HUES48 (cell line): ENCODE measurements around the gene NFKBIB.
"Not testable (repeated sequence)": the region's sequence is repeated elsewhere in the genome, so short reads cannot be mapped to it uniquely, and the experiment has no call there.

ENCODE experiments used
- H3K27ac ChIP-seq: one replicate; pipeline ENCODE4 v1.7.0; 2013; ENCODE audit warnings: low read depth, low read length, inconsistent platforms
- H3K27me3 ChIP-seq: 2 replicates; pipeline ENCODE4 v1.6.1; 2013; ENCODE audit warnings: mild to moderate bottlenecking, low read length; ENCODE audit not compliant: control insufficient read depth, insufficient read depth
- H3K36me3 ChIP-seq: 2 replicates; pipeline ENCODE4 v1.6.1; 2013; ENCODE audit warnings: low read length; ENCODE audit not compliant: control insufficient read depth, insufficient read depth
- H3K4me1 ChIP-seq: 2 replicates; pipeline ENCODE4 v1.6.1; 2013; ENCODE audit warnings: mild to moderate bottlenecking, low read length; ENCODE audit not compliant: control insufficient read depth, insufficient read depth
- H3K4me3 ChIP-seq: 2 replicates; pipeline ENCODE4 v1.5.1; 2013; ENCODE audit warnings: mild to moderate bottlenecking, low read depth, low read length
- H3K9ac ChIP-seq: 2 replicates; pipeline ENCODE4 v1.6.1; 2013; ENCODE audit warnings: mild to moderate bottlenecking, low read depth, low read length, moderate library complexity
- H3K9me3 ChIP-seq: 2 replicates; pipeline ENCODE4 v1.6.1; 2013; ENCODE audit warnings: low read length; ENCODE audit not compliant: control insufficient read depth, insufficient read depth

NFKBIB gene

GRCh38 chr19:38861368-38861767, 38.4 kb upstream of the NFKBIB start:
- peaks cover 5% of the 10 kb centered on the region; the same call in 1 of the 2 replicates for H3K9me3 ChIP-seq
- H3K27me3 ChIP-seq, result no peaks in the 10 kb centered on the region
- no peak overlapping the region for H3K27ac ChIP-seq
- H3K4me3 ChIP-seq, result no peak overlapping the region
- no peaks in the 10 kb centered on the region for H3K4me1 ChIP-seq
- no peaks in the 10 kb centered on the region for H3K36me3 ChIP-seq
- no peak overlapping the region for H3K9ac ChIP-seq

GRCh38 chr19:38862321-38863059, 37.3 kb upstream of the NFKBIB start:
- H3K4me1 ChIP-seq, result no peaks in the 10 kb centered on the region
- no peaks in the 10 kb centered on the region for H3K9me3 ChIP-seq
- H3K4me3 ChIP-seq, result no peak overlapping the region
- no peaks in the 10 kb centered on the region for H3K36me3 ChIP-seq
- H3K27ac ChIP-seq, result no peak overlapping the region
- H3K9ac ChIP-seq, result no peak overlapping the region
- H3K27me3 ChIP-seq, result no peaks in the 10 kb centered on the region

GRCh38 chr19:38867171-38867780, 32.5 kb upstream of the NFKBIB start:
- no peak overlapping the region for H3K4me3 ChIP-seq
- no peak overlapping the region for H3K27ac ChIP-seq
- no peaks in the 10 kb centered on the region for H3K9me3 ChIP-seq
- H3K27me3 ChIP-seq, result peaks cover 9% of the 10 kb centered on the region
- no peak overlapping the region for H3K9ac ChIP-seq
- H3K4me1 ChIP-seq, result peaks cover 8% of the 10 kb centered on the region; the same call in 1 of the 2 replicates
- no peaks in the 10 kb centered on the region for H3K36me3 ChIP-seq

- Histone ChIP-seq H3K9ac (no peak overlapping the region), H3K27ac (no peak overlapping the region), H3K4me3 (no peak overlapping the region), H3K4me1 (peaks cover 8% of the 10 kb centered on the region; the same call in 1 of the 2 replicates), H3K9me3 (no peaks in the 10 kb centered on the region), H3K27me3 (peaks cover 9% of the 10 kb centered on the region), H3K36me3 (no peaks in the 10 kb centered on the region)
These were observed 31.2 kb upstream of the NFKBIB start for GRCh38 chr19:38868551-38868950.

- Histone ChIP-seq H3K9ac (no peak overlapping the region), H3K4me1 (peaks cover 8% of the 10 kb centered on the region; the same call in 1 of the 2 replicates), H3K27me3 (peaks cover 9% of the 10 kb centered on the region), H3K27ac (no peak overlapping the region), H3K9me3 (no peaks in the 10 kb centered on the region), H3K4me3 (peak overlapping the region; percentile 51), H3K36me3 (no peaks in the 10 kb centered on the region)
These were observed 30.5 kb upstream of the NFKBIB start for GRCh38 chr19:38869160-38869835.

- Histone ChIP-seq H3K4me3 (peak overlapping the region; percentile 51), H3K27me3 (peaks cover 9% of the 10 kb centered on the region), H3K27ac (no peak overlapping the region), H3K9ac (no peak overlapping the region), H3K36me3 (no peaks in the 10 kb centered on the region), H3K9me3 (no peaks in the 10 kb centered on the region), H3K4me1 (peaks cover 8% of the 10 kb centered on the region; the same call in 1 of the 2 replicates)
These were observed 29.7 kb upstream of the NFKBIB start for GRCh38 chr19:38869836-38870607.

GRCh38 chr19:38870612-38871011, 29.2 kb upstream of the NFKBIB start:
- Histone ChIP-seq H3K36me3 (no peaks in the 10 kb centered on the region), H3K9ac (no peak overlapping the region), H3K4me3 (no peak overlapping the region), H3K4me1 (peaks cover 8% of the 10 kb centered on the region; the same call in 1 of the 2 replicates), H3K9me3 (no peaks in the 10 kb centered on the region), H3K27ac (no peak overlapping the region), H3K27me3 (peaks cover 9% of the 10 kb centered on the region)

- H3K4me3 ChIP-seq, H3K36me3 ChIP-seq, H3K9ac ChIP-seq, H3K9me3 ChIP-seq, H3K27ac ChIP-seq, H3K27me3 ChIP-seq: not testable (repeated sequence)
- H3K4me1 ChIP-seq, result peaks cover 13% of the 10 kb centered on the region
These were observed 26.4 kb upstream of the NFKBIB start for GRCh38 chr19:38873400-38873799.

GRCh38 chr19:38875656-38876395, 23.9 kb upstream of the NFKBIB start:
- Histone ChIP-seq H3K4me3 (no peak overlapping the region), H3K9ac (no peak overlapping the region), H3K4me1 (peaks cover 5% of the 10 kb centered on the region; the same call in 1 of the 2 replicates), H3K36me3 (no peaks in the 10 kb centered on the region), H3K9me3 (no peaks in the 10 kb centered on the region), H3K27ac (no peak overlapping the region), H3K27me3 (no peaks in the 10 kb centered on the region)
